ENCODE results near the gene SBK3.

SBK3 gene

GRCh38 chr19:55526216-55527196 lies 18.8 kb downstream of the SBK3 start:
- Mint-ChIP-seq H3K36me3 (ENCODE audit: low read depth) (no peaks in the 10 kb centered on the region), H3K27ac (no peak overlapping the region), H3K9me3 (no peaks in the 10 kb centered on the region), H3K4me3 (no peak overlapping the region), H3K4me1 (ENCODE audit: low read depth) (no peaks in the 10 kb centered on the region), H3K27me3 (peaks cover 5% of the 10 kb centered on the region)

- Mint-ChIP-seq H3K27me3 (peaks cover 5% of the 10 kb centered on the region), H3K36me3 (ENCODE audit: low read depth) (no peaks in the 10 kb centered on the region)
These were observed 19.8 kb downstream of the SBK3 start for GRCh38 chr19:55525289-55526101.

DNA sequence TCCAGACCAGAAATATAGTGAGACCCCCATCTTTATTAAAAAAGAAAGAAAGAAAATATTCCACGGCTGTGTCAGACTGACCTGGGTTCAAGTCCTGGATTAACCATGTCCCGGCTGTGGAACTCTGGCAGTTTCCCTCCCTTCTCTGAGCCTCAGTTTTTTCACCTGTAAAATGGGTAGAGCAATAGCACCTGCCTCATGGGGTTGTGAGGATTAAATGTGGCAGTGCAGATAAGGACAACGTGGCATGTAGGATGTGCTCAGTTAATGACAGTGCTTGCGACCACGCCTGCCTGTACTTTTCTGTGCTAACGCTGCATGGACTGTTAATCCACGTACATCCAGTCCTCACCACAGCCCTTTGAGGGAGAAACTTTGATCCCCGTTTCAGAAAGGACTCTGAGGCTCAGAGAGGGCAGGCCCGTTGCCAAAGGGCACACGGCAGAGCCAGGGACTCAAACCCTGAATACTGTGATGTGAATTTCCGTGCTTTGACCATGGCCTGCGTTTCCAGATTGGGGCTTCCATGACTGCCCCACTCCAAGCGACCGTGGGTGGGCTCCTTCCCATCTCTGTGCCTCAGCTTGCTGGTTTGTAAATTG lies 24.6 kb downstream of the SBK3 start:
- H3K4me3 Mint-ChIP-seq = no peak overlapping the region
- peaks cover 5% of the 10 kb centered on the region for H3K27me3 Mint-ChIP-seq
- H3K4me1 Mint-ChIP-seq (ENCODE audit: low read depth) = no peaks in the 10 kb centered on the region
- H3K27ac Mint-ChIP-seq = no peak overlapping the region
- H3K9me3 Mint-ChIP-seq = no peaks in the 10 kb centered on the region
- no peaks in the 10 kb centered on the region for H3K36me3 Mint-ChIP-seq (ENCODE audit: low read depth)

More at GRCh38 chr19:55525289-55526101, 19.8 kb downstream of the SBK3 start:
- Mint-ChIP-seq H3K4me3 (no peak overlapping the region), H3K4me1 (ENCODE audit: low read depth) (no peaks in the 10 kb centered on the region), H3K27ac (no peak overlapping the region), H3K9me3 (no peaks in the 10 kb centered on the region)

- H3K36me3 Mint-ChIP-seq (ENCODE audit: low read depth) = no peaks in the 10 kb centered on the region
- H3K9me3 Mint-ChIP-seq = no peaks in the 10 kb centered on the region
- no peak overlapping the region for H3K27ac Mint-ChIP-seq
- H3K4me1 Mint-ChIP-seq (ENCODE audit: low read depth) = no peaks in the 10 kb centered on the region
- H3K27me3 Mint-ChIP-seq = peaks cover 5% of the 10 kb centered on the region
- H3K4me3 Mint-ChIP-seq = no peak overlapping the region
These were observed 25.7 kb downstream of the SBK3 start for GRCh38 chr19:55519451-55520311.

DNA sequence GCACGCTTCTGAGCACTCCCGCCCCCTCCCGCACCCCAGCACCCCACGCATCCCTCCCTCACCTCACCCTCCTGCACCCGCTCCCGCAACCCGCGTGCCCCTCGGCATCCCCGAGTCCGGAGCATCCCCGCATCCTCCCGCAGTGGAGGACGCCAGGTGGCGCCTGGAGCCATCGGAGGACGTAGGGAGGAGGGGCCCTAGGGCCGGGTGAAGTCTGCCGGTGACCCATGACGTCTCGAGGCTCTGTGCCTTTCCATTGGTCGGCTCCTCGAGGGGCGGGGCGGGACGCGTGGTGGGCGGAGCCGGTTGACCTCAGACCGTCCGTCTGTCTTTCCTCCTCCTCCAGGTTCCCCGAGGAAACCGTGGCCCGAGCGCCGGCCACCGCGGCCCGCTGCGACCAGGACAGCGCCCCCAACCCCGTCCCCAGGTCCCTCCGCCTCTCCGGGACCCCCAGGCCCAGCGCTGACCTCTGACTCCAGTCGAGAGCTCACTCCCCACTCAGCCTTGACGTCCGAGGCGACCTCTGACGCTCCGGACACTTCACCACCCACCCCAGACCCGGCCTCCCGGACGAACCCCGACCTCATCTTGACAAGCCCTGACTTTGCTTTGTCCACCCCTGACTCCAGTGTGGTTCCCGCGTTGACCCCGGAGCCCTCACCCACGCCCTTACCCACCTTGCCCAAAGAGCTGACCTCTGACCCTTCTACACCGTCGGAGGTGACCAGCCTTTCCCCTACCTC lies 28.3 kb downstream of the SBK3 start:
- Mint-ChIP-seq H3K4me1 (ENCODE audit: low read depth) (no peaks in the 10 kb centered on the region), H3K27ac (peak overlapping the region; percentile 37), H3K4me3 (peak overlapping the region; percentile 65), H3K27me3 (peaks cover 4% of the 10 kb centered on the region), H3K9me3 (no peaks in the 10 kb centered on the region), H3K36me3 (ENCODE audit: low read depth) (no peaks in the 10 kb centered on the region)

- Mint-ChIP-seq H3K4me3 (no peak overlapping the region), H3K27me3 (peaks cover 4% of the 10 kb centered on the region), H3K4me1 (ENCODE audit: low read depth) (peaks cover 11% of the 10 kb centered on the region), H3K36me3 (ENCODE audit: low read depth) (peaks cover 6% of the 10 kb centered on the region), H3K9me3 (no peaks in the 10 kb centered on the region), H3K27ac (no peak overlapping the region)
These were observed 37.2 kb downstream of the SBK3 start for GRCh38 chr19:55508120-55508519.

DNA sequence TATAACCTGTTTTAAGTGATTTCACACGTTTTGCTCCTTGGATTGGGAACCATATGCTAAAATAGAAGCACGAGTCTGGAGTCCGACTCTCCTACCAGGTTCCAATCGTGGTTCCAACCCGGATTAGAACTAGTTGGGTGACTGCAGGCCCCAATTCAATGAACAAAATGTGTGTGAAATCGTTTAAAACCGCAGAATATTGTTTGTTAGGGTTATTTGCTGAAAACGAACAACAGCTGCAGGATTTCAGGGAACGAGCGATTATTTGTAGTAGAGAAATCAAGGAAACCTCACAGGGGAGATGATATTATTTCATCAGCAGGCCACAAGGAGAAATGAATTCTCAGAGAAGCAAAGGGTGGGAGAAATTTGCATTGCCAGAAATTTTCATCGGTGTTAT lies 40.4 kb downstream of the SBK3 start:
- H3K4me3 Mint-ChIP-seq = no peak overlapping the region

GRCh38 chr19:55504252-55504603 lies 41.1 kb downstream of the SBK3 start:
- Mint-ChIP-seq H3K4me1 (ENCODE audit: low read depth) (peaks cover 22% of the 10 kb centered on the region), H3K9me3 (no peaks in the 10 kb centered on the region), H3K4me3 (peak overlapping the region; percentile 58), H3K27ac (no peak overlapping the region), H3K27me3 (no peaks in the 10 kb centered on the region), H3K36me3 (ENCODE audit: low read depth) (peaks cover 7% of the 10 kb centered on the region)

More for the DNA sequence above, 40.4 kb downstream of the SBK3 start:
- Mint-ChIP-seq H3K27ac (no peak overlapping the region), H3K9me3 (no peaks in the 10 kb centered on the region), H3K4me1 (ENCODE audit: low read depth) (peaks cover 22% of the 10 kb centered on the region), H3K36me3 (ENCODE audit: low read depth) (peaks cover 7% of the 10 kb centered on the region), H3K27me3 (no peaks in the 10 kb centered on the region)

- Mint-ChIP-seq H3K27ac (peak overlapping the region; percentile 76), H3K36me3 (ENCODE audit: low read depth) (peaks cover 7% of the 10 kb centered on the region), H3K4me1 (ENCODE audit: low read depth) (peaks cover 22% of the 10 kb centered on the region), H3K9me3 (no peaks in the 10 kb centered on the region), H3K27me3 (no peaks in the 10 kb centered on the region), H3K4me3 (peak overlapping the region; percentile 58)
These were observed 41.7 kb downstream of the SBK3 start for GRCh38 chr19:55503502-55504251.

DNA sequence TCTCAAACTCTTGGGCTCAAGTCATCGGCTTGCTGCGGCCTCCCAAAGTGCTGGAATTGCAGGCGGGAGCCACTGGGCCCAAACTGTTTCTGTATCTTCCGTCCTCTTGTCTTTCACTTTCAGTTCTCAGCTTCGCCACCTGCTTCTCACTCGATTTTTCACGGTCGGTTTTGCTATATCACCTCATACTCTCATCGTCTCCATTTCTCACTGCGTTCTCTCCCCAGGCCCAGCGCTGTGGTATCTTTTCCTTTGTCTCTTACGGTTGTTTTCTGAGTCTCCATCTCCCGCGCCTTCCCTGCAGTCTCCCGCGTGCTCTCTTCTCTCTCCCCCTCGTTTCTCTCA lies 42.2 kb downstream of the SBK3 start:
- Mint-ChIP-seq H3K27me3 (no peaks in the 10 kb centered on the region), H3K36me3 (ENCODE audit: low read depth) (peaks cover 7% of the 10 kb centered on the region), H3K4me3 (peak overlapping the region; percentile 8), H3K27ac (peak overlapping the region; percentile 76), H3K9me3 (no peaks in the 10 kb centered on the region), H3K4me1 (ENCODE audit: low read depth) (peaks cover 22% of the 10 kb centered on the region)

DNA sequence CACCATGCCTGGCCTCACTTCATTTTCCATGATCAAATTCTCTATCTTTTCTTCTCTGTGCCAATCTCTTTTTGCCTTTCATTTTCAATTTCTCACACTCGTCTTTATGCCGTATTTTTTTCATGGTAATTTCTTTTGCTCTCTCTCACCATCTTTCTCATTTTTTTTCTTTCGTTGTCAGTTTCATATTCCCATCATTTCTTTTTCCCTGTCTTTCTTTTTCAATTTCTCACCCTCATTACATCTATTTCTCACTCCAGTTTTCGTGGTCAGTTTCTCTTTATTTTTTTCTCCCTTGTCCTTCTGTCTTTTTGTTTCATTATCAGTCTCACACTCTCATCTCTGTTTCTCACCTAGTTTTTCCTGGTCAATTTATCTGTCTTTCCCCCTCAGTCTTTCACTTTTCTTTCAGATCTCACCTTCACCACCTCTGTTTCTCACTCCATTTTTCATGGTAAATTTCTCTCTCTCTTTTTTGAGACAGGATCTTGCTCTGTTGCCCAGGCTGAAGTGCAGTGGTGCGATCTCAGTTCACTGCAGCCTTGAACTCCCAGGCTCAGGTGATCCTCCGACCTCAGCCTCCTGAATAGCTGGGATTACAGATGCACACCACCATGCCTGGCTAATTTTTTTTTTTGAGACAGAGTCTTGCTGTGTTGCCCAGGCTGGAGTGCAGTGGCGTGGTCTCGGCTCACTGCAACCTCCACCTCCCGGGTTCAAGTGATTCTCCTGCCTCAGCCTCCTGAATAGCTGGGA lies 43.0 kb downstream of the SBK3 start:
- Mint-ChIP-seq H3K4me3 (no peak overlapping the region), H3K9me3 (no peaks in the 10 kb centered on the region), H3K36me3 (ENCODE audit: low read depth) (peaks cover 7% of the 10 kb centered on the region), H3K4me1 (ENCODE audit: low read depth) (peaks cover 22% of the 10 kb centered on the region), H3K27me3 (no peaks in the 10 kb centered on the region), H3K27ac (peak overlapping the region; percentile 75)

DNA sequence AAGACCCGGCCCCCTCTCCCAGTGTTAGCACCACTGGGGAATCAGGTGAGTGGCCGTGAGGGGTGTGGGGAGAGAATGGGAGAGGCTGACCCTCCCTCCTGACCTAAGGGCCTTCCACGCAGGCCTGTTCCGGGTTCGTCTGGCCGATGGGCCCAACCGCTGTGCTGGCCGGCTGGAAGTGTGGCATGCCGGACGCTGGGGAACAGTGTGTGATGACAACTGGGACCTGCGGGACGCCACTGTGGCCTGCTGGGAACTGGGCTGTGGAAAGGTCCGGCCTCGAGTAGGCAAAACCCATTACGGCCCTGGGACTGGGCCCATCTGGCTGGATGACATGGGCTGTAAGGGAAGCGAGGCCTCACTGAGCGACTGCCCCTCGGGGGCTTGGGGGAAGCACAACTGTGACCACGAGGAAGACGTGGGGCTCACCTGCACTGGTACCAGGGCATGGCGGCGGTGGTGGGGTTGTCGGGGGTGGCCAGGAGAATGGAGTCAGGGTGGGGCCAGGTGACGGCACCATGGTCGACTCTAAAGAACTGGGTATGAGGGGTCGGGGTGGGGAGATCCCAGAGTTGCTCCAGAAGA lies 44.9 kb downstream of the SBK3 start:
- H3K36me3 Mint-ChIP-seq (ENCODE audit: low read depth) = peaks cover 7% of the 10 kb centered on the region
- no peak overlapping the region for H3K4me3 Mint-ChIP-seq
- peaks cover 22% of the 10 kb centered on the region for H3K4me1 Mint-ChIP-seq (ENCODE audit: low read depth)
- no peaks in the 10 kb centered on the region for H3K9me3 Mint-ChIP-seq
- H3K27ac Mint-ChIP-seq = no peak overlapping the region
- no peaks in the 10 kb centered on the region for H3K27me3 Mint-ChIP-seq

All from stimulated activated naive CD8-positive, alpha-beta T cell treated with anti-CD3 and anti-CD28 coated beads, Interleukin-15, Interleukin-2, amounts not matched to agents 100 ng/mL and 50 ng/mL, for 24 hours (primary cell).